Keratinocyte (primary cell): ENCODE results near the gene NRG3.

ENCODE experiments used
- EZH2 ChIP-seq: IDR thresholded peaks from one replicate; pipeline ENCODE4 v1.6.1; 2012; ENCODE audit warnings: inconsistent platforms, mild to moderate bottlenecking, low read length, moderate library complexity
- TF ChIP-seq, protein P1 (sequence below), 3 experiments: IDR thresholded peaks in 1 of 3; conservative IDR thresholded peaks in 1 of 3; optimal IDR thresholded peaks in 1 of 3; 2 replicates in 2 of 3; 3 replicates in 1 of 3; pipeline versions ENCODE3 to v1.5.1; 2011; ENCODE audit warnings: low read length in 3 of 3, mild to moderate bottlenecking in 3 of 3, moderate library complexity in 2 of 3, control low read depth in 1 of 3, inconsistent platforms in 1 of 3; ENCODE audit not compliant: insufficient read depth in 2 of 3; ENCODE audit errors: extremely low read depth in 1 of 3

DNA sequence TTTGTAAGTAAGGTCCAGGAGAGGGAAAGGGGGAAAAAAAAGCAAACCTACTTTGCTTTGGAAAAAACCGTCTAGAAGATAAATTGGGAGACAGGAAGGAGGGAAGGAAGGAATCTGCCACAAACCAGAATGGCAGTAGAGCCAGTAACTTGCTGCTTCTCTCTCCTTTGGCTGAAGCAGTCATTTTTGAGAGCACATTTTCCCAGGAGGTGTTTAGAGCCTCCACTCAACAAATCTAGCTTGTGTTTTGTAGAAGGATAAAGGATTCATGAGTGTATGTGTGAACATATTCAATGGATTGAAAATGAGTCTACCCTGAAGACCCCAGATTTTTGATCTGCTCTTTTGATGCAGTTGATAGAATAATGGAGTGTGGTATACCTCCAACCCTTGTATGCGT lies 2.6 kb downstream of the NRG3 start:
- TF ChIP-seq, protein P1, sequence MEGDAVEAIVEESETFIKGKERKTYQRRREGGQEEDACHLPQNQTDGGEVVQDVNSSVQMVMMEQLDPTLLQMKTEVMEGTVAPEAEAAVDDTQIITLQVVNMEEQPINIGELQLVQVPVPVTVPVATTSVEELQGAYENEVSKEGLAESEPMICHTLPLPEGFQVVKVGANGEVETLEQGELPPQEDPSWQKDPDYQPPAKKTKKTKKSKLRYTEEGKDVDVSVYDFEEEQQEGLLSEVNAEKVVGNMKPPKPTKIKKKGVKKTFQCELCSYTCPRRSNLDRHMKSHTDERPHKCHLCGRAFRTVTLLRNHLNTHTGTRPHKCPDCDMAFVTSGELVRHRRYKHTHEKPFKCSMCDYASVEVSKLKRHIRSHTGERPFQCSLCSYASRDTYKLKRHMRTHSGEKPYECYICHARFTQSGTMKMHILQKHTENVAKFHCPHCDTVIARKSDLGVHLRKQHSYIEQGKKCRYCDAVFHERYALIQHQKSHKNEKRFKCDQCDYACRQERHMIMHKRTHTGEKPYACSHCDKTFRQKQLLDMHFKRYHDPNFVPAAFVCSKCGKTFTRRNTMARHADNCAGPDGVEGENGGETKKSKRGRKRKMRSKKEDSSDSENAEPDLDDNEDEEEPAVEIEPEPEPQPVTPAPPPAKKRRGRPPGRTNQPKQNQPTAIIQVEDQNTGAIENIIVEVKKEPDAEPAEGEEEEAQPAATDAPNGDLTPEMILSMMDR (optimal IDR thresholded peaks at IDR 0.05 in 1 of 3, IDR thresholded peaks at IDR 0.05 in 1 of 3, conservative IDR thresholded peaks at IDR 0.05 in 1 of 3; ENCODE audit: extremely low read depth in 1 of 3, insufficient read depth in 2 of 3, low read length in 3 of 3) = no peak
- TF ChIP-seq EZH2 = no peak
